ENCODE results near the gene DBX1.

GRCh38 chr11:20192641-20193040 is 32.4 kb upstream of the DBX1 start:
- no peak for TF ChIP-seq EZH2phosphoT487 (IDR thresholded peaks at IDR 0.05; ENCODE audit: borderline replicate concordance, low read length)
- TF ChIP-seq CTCF (conservative IDR thresholded peaks at IDR 0.05; ENCODE audit: low read depth, low read length): no peak

Measured in PC-3 (cell line).